CD4-positive, CD25-positive, alpha-beta regulatory T cell (primary cell): ENCODE data around the gene CAPN8. TPM values are rescaled to one million over a fixed set of nuclear protein-coding genes. Genes with fewer than 3 reads are reported as not detected.

Experiments used
- ATAC-seq, 2 donors: fragments of 150-1000 bp; cut with Tn5 transposase; one replicate each; pipeline ENCODE4 v1.10.0; 2021; ENCODE audit warnings: low read depth in 2 of 2, moderate number of reproducible peaks in 2 of 2, moderate library complexity in 1 of 2
- DNase-seq, 3 donors: peaks; one replicate each; pipeline versions ENCODE4 v3.0.0 to v3.0.0-alpha.2; 2012 to 2022; ENCODE audit warnings: mixed read lengths in 1 of 3
- H3K27ac ChIP-seq: one replicate; pipeline ENCODE4 v1.7.0; 2013; ENCODE audit warnings: mild to moderate bottlenecking, low read length; ENCODE audit not compliant: insufficient read depth, poor library complexity, severe bottlenecking
- H3K27me3 ChIP-seq: one replicate; pipeline ENCODE4 v1.7.0; 2013; ENCODE audit warnings: low read length; ENCODE audit not compliant: control insufficient read depth, insufficient read depth
- H3K36me3 ChIP-seq: one replicate; pipeline ENCODE4 v1.7.0; 2013; ENCODE audit warnings: mild to moderate bottlenecking, low read length, moderate library complexity; ENCODE audit not compliant: control insufficient read depth, insufficient read depth
- H3K4me1 ChIP-seq: 2 replicates; pipeline ENCODE4 v1.7.0; 2013; ENCODE audit warnings: mild to moderate bottlenecking, low read length; ENCODE audit not compliant: insufficient read depth, control insufficient read depth, poor library complexity, severe bottlenecking
- H3K4me3 ChIP-seq: one replicate; pipeline ENCODE4 v1.7.0; 2013; ENCODE audit warnings: low read depth, mild to moderate bottlenecking, low read length, moderate library complexity
- H3K9me3 ChIP-seq, 2 experiments: 1 replicate in 1 of 2; 2 replicates in 1 of 2; pipeline ENCODE4 v1.7.0; 2013; ENCODE audit warnings: low read length in 2 of 2, mild to moderate bottlenecking in 1 of 2, moderate library complexity in 1 of 2; ENCODE audit not compliant: control insufficient read depth in 2 of 2
- H3K27ac Mint-ChIP-seq, 3 donors: one replicate each; pipeline ENCODE4 v1.8.0; 2020 to 2022; ENCODE audit warnings: mild to moderate bottlenecking in 3 of 3, mixed read lengths in 3 of 3, moderate library complexity in 2 of 3
- H3K27me3 Mint-ChIP-seq: one replicate; pipeline ENCODE4 v1.8.0; 2022; ENCODE audit warnings: mild to moderate bottlenecking, mixed read lengths
- H3K36me3 Mint-ChIP-seq: one replicate; pipeline ENCODE4 v1.8.0; 2020; ENCODE audit warnings: mixed read lengths
- H3K4me1 Mint-ChIP-seq, 4 donors: one replicate each; pipeline ENCODE4 v1.8.0; 2020 to 2022; ENCODE audit warnings: mixed read lengths in 4 of 4, mild to moderate bottlenecking in 1 of 4
- H3K4me3 Mint-ChIP-seq, 4 donors: one replicate each; pipeline ENCODE4 v1.8.0; 2020 to 2022; ENCODE audit warnings: mild to moderate bottlenecking in 4 of 4, mixed read lengths in 4 of 4, moderate library complexity in 3 of 4
- H3K9me3 Mint-ChIP-seq, 7 donors: one replicate each; pipeline ENCODE4 v1.8.0; 2020 to 2022; ENCODE audit warnings: mixed read lengths in 7 of 7, mild to moderate bottlenecking in 3 of 7, moderate library complexity in 2 of 7
- polyA plus RNA-seq, 4 donors: library from polyadenylated mRNA; unstranded; fragments of 300-500 nt; fragmentation: Illumina TruSeq; gene quantifications; one replicate each; pipeline ENCODE4 v1.2.3, GENCODE V29; 2021
- total RNA-seq: library from RNA; stranded (reverse); gene quantifications from one replicate; pipeline ENCODE4 v1.2.3, GENCODE V29; 2022

Gene CAPN8
- total and polyA plus RNA-seq, 5 donors from 2014 or later, result 0.12 to 1.1 (median 0.49) TPM; not detected in 1

- Mint-ChIP-seq H3K36me3 (no peaks in the 10 kb centered on the region), H3K4me1 (no peaks in the 10 kb centered on the region), H3K27me3 (peaks cover 23% of the 10 kb centered on the region), H3K9me3 (no peaks in the 10 kb centered on the region), H3K4me3 (no peak overlapping the region), H3K27ac (no peak overlapping the region)
- Histone ChIP-seq H3K27ac (no peak overlapping the region), H3K36me3 (no peaks in the 10 kb centered on the region), H3K4me1 (no peaks in the 10 kb centered on the region), H3K9me3 (no peaks in the 10 kb centered on the region), H3K4me3 (no peak overlapping the region), H3K27me3 (peaks cover 2% of the 10 kb centered on the region)
- DNase-seq (no peak), ATAC-seq (no peak)
Observed at GRCh38 chr1:223659711-223660110, 5.8 kb downstream of the CAPN8 start.

DNA sequence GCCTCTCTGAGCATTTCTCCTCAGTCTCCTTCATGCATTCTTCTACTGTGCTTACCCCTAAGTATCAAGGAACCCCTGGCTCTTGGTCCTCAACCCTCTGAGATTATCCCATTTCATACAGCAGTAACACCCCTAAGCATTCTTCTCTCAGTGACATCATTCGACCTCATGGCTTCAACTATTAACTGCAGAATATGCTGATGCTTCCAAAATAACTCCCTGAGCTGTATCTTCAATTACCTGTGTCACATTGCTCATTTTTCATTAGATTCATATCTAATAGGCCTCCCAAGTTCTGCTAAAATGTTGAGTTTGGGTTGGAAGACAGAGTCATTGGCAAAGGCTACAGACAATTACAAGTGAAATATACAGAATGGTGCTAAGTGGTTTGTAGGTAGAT is 7.5 kb downstream of the CAPN8 start:
- no peaks in the 10 kb centered on the region for H3K9me3 Mint-ChIP-seq
- Histone ChIP-seq H3K9me3 (no peaks in the 10 kb centered on the region), H3K4me1 (no peaks in the 10 kb centered on the region), H3K4me3 (no peak overlapping the region), H3K27ac (no peak overlapping the region), H3K27me3 (no peaks in the 10 kb centered on the region), H3K36me3 (no peaks in the 10 kb centered on the region)
- no peak for DNase-seq
- no peak for ATAC-seq
- H3K4me3 Mint-ChIP-seq, result no peak overlapping the region
- no peak overlapping the region for H3K27ac Mint-ChIP-seq
- no peaks in the 10 kb centered on the region for H3K4me1 Mint-ChIP-seq
- H3K36me3 Mint-ChIP-seq, result no peaks in the 10 kb centered on the region
- peaks cover 21% of the 10 kb centered on the region for H3K27me3 Mint-ChIP-seq

GRCh38 chr1:223654083-223654482 is 11.4 kb downstream of the CAPN8 start:
- no peaks in the 10 kb centered on the region for H3K4me1 Mint-ChIP-seq
- DNase-seq (no peak), ATAC-seq (no peak)
- no peaks in the 10 kb centered on the region for H3K27me3 ChIP-seq
- peaks cover 18% of the 10 kb centered on the region for H3K27me3 Mint-ChIP-seq
- no peaks in the 10 kb centered on the region for H3K36me3 Mint-ChIP-seq
- no peak overlapping the region for H3K27ac ChIP-seq
- H3K4me3 Mint-ChIP-seq, result no peak overlapping the region
- no peak overlapping the region for H3K4me3 ChIP-seq
- H3K36me3 ChIP-seq, result no peaks in the 10 kb centered on the region
- no peaks in the 10 kb centered on the region for H3K4me1 ChIP-seq
- H3K9me3 ChIP-seq, result no peaks in the 10 kb centered on the region
- H3K9me3 Mint-ChIP-seq, result no peaks in the 10 kb centered on the region
- no peak overlapping the region for H3K27ac Mint-ChIP-seq

DNA sequence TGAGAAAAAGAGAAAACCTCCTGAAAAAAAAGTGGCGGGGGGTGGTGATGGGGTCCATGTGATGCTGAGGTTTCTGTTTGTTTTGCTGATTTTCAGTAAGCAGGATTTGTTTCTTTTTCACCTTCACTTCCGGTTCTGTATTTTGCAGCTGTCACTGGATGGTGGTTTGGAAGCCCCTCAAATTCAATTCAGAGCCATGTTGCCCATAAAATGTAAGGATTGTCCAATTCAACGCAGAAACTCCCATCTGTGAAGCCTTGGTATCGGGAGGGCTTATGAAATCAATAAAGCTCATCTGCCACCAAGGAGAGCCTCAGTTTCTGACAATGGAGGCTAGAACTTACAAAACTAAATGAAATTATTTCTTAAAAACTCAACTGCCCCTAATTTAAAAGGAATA is 12.1 kb downstream of the CAPN8 start:
- Mint-ChIP-seq H3K27me3 (peaks cover 23% of the 10 kb centered on the region), H3K4me3 (no peak overlapping the region), H3K4me1 (no peaks in the 10 kb centered on the region), H3K9me3 (no peaks in the 10 kb centered on the region), H3K27ac (no peak overlapping the region), H3K36me3 (no peaks in the 10 kb centered on the region)
- no peaks in the 10 kb centered on the region for H3K4me1 ChIP-seq
- ATAC-seq, result no peak
- no peak for DNase-seq
- no peaks in the 10 kb centered on the region for H3K9me3 ChIP-seq
- no peaks in the 10 kb centered on the region for H3K36me3 ChIP-seq
- H3K4me3 ChIP-seq, result no peak overlapping the region
- no peaks in the 10 kb centered on the region for H3K27me3 ChIP-seq
- no peak overlapping the region for H3K27ac ChIP-seq

DNA sequence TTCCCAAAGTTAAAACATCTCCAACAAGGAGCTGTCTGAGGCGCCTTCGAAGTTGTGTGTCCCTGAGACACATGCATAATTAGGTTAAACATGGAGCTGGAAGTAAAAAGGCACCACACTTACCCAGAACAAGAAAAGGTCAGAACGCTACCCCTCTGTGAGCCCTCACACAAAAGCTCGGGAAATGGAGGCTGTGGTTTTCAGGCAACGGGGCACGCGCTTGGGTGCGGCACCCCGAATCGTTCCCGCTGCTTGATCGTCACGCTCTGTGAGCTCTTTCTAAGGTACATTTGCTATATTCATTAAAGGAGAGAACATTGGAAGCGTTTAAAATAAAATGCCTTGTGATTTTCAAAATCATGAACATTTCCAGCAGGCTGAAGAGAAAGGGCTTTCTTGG is 12.5 kb downstream of the CAPN8 start:
- Mint-ChIP-seq H3K27ac (no peak overlapping the region), H3K4me1 (no peaks in the 10 kb centered on the region), H3K27me3 (peaks cover 23% of the 10 kb centered on the region), H3K9me3 (no peaks in the 10 kb centered on the region), H3K36me3 (no peaks in the 10 kb centered on the region), H3K4me3 (no peak overlapping the region)
- DNase-seq, result no peak
- Histone ChIP-seq H3K4me1 (no peaks in the 10 kb centered on the region), H3K4me3 (no peak overlapping the region), H3K27me3 (no peaks in the 10 kb centered on the region), H3K36me3 (no peaks in the 10 kb centered on the region), H3K27ac (no peak overlapping the region), H3K9me3 (no peaks in the 10 kb centered on the region)
- no peak for ATAC-seq

DNA sequence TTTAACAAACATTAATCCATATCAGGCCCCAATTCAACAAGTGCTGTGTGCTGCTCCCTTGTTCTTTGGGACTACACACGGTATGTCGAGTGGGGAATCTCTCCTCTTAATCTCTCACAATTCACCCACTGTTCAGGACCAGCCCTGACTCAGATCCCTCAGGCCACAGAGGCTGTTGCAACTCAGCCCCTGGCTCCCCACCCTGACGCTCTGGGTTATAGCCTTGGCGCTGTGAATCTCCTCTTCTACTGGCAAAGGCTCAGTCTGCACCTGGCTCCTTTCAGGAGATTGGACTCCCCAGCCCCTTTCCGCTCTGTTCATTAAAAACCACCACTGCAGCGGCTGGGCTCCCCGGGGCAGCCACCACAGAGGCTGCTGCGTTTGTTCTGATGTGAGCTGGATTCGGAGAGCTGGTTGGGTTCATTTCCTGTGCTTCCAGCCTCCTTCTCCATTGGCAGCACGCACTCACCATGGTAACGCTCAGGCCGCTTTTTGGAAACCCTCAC is 13.0 kb downstream of the CAPN8 start:
- H3K36me3 Mint-ChIP-seq, result no peaks in the 10 kb centered on the region
- ATAC-seq (no peak), DNase-seq (no peak)
- no peaks in the 10 kb centered on the region for H3K4me1 Mint-ChIP-seq
- H3K27ac ChIP-seq, result no peak overlapping the region
- H3K4me3 ChIP-seq, result no peak overlapping the region
- no peak overlapping the region for H3K27ac Mint-ChIP-seq
- H3K4me3 Mint-ChIP-seq, result no peak overlapping the region
- H3K9me3 ChIP-seq, result no peaks in the 10 kb centered on the region
- no peaks in the 10 kb centered on the region for H3K27me3 ChIP-seq
- peaks cover 23% of the 10 kb centered on the region for H3K27me3 Mint-ChIP-seq
- H3K4me1 ChIP-seq, result no peaks in the 10 kb centered on the region
- no peaks in the 10 kb centered on the region for H3K36me3 ChIP-seq
- no peaks in the 10 kb centered on the region for H3K9me3 Mint-ChIP-seq

GRCh38 chr1:223651291-223651991 is 14.1 kb downstream of the CAPN8 start:
- H3K9me3 ChIP-seq, result no peaks in the 10 kb centered on the region
- Mint-ChIP-seq H3K36me3 (no peaks in the 10 kb centered on the region), H3K27ac (no peak overlapping the region), H3K27me3 (peaks cover 23% of the 10 kb centered on the region), H3K4me1 (no peaks in the 10 kb centered on the region), H3K4me3 (no peak overlapping the region), H3K9me3 (no peaks in the 10 kb centered on the region)
- no peaks in the 10 kb centered on the region for H3K36me3 ChIP-seq
- no peaks in the 10 kb centered on the region for H3K27me3 ChIP-seq
- H3K4me3 ChIP-seq, result no peak overlapping the region
- ATAC-seq, result no peak
- H3K27ac ChIP-seq, result no peak overlapping the region
- no peaks in the 10 kb centered on the region for H3K4me1 ChIP-seq
- no peak for DNase-seq

DNA sequence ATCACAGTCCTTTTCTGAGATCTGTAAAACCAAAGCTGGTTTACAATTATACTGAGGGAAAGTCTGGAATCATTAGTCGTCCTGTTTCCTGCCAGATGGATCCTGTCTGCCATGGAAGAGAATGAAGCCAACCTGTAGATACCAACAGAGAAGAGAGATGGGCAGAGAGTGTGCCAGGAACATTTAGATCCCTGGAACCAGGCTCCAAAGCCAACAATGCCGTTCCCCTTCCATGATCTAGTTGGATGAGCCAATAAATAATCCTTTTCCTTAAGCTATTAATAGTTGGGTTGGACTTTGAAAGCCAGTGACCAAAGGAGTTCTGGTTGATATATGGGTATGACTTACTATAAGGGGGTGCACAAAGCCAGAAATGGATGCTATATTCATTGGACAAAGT is 15.0 kb downstream of the CAPN8 start:
- ATAC-seq, result no peak
- Histone ChIP-seq H3K9me3 (no peaks in the 10 kb centered on the region), H3K4me1 (no peaks in the 10 kb centered on the region), H3K4me3 (no peak overlapping the region), H3K27ac (no peak overlapping the region), H3K27me3 (no peaks in the 10 kb centered on the region), H3K36me3 (no peaks in the 10 kb centered on the region)
- H3K36me3 Mint-ChIP-seq, result no peaks in the 10 kb centered on the region
- DNase-seq, result no peak
- no peak overlapping the region for H3K27ac Mint-ChIP-seq
- no peaks in the 10 kb centered on the region for H3K9me3 Mint-ChIP-seq
- no peaks in the 10 kb centered on the region for H3K4me1 Mint-ChIP-seq
- no peak overlapping the region for H3K4me3 Mint-ChIP-seq
- H3K27me3 Mint-ChIP-seq, result peaks cover 22% of the 10 kb centered on the region
